GM23248 (cell line): Measurements from ENCODE around the gene PEX5.

Experiments used
- EZH2 ChIP-seq: fragments of 200-600 bp; sonication (generic); IDR thresholded peaks from 2 replicates; pipeline ENCODE4 v1.6.1; 2018; ENCODE audit warnings: antibody characterized with exemption, mild to moderate bottlenecking; ENCODE audit not compliant: insufficient read depth, poor library complexity, severe bottlenecking
- EZH2phosphoT487 ChIP-seq: fragments of 200-600 bp; sonication (generic); IDR thresholded peaks from 2 replicates; pipeline ENCODE4 v1.6.1; 2018; ENCODE audit warnings: antibody characterized with exemption, moderate library complexity, mild to moderate bottlenecking, low read depth; ENCODE audit not compliant: insufficient read depth

DNA sequence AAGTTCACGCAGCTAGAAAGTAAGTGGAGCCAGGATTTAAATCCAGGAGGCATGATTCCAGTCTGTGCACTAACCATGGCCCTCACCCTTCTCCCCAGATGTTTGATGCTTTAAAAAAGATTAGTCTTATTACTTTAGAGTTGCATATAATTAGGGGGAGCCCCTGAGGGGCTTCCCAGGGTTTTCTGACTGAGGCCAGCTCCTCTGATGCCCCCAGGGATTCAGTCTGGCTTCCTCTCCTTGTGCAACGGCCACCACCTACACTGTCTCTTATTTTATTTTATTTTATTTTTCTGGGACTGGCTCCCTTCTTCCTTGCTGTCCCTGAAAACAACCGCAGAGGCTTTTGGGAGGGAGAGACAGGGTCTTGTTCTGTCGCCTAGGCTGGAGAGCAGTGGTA, 36.7 kb upstream of the PEX5 start:
- TF ChIP-seq EZH2phosphoT487 (no peak), EZH2 (no peak)
